ENCODE results near the gene SEC22C. TPM values are rescaled to one million over a fixed set of nuclear protein-coding genes. Genes with fewer than 3 reads are reported as not detected.

Gene SEC22C
- total and polyA plus RNA-seq, 2 of the 13 experiments (the other 11 are each of a cell fraction or from before 2014, with no cell fraction given) = 20.0 to 40.0 TPM

- TF ChIP-seq ZNF280D (CRISPR knock-in tag; IDR thresholded peaks at IDR 0.05) = peak; percentile 45; the same call in 1 of the 2 replicates
- TF ChIP-seq ZBTB3 (CRISPR knock-in tag; IDR thresholded peaks at IDR 0.05; ENCODE audit: borderline replicate concordance, low read depth) = no peak
- TF ChIP-seq ZNF576 (CRISPR knock-in tag; IDR thresholded peaks at IDR 0.05) = no peak
- TF ChIP-seq ZNF577 (CRISPR knock-in tag; IDR thresholded peaks at IDR 0.05; ENCODE audit: borderline replicate concordance, low read depth) = no peak
- TF ChIP-seq ZNF10 (CRISPR knock-in tag; IDR thresholded peaks at IDR 0.05; ENCODE audit: borderline replicate concordance, low read depth) = no peak
- peak; percentile 32 for TF ChIP-seq XRCC5 (optimal IDR thresholded peaks at IDR 0.05; ENCODE audit: low read length)
- peak; percentile 83 for TF ChIP-seq CSRNP1 (CRISPR knock-in tag; IDR thresholded peaks at IDR 0.05)
- no peak for TF ChIP-seq TP53 (CRISPR knock-in tag; conservative IDR thresholded peaks at IDR 0.05)
- TF ChIP-seq ZNF276 (CRISPR knock-in tag; IDR thresholded peaks at IDR 0.05; ENCODE audit: low read depth) = 0 out of 2 replicates have a peak, but pooled peaks have one; percentile 72
- peak; percentile 76; the same call in 1 of the 2 replicates for TF ChIP-seq ZNF343 (CRISPR knock-in tag; IDR thresholded peaks at IDR 0.05)
- no peak for TF ChIP-seq ZNF460 (CRISPR knock-in tag; IDR thresholded peaks at IDR 0.05; ENCODE audit: borderline replicate concordance)
- 0 out of 2 replicates have a peak, but pooled peaks have one; percentile 12 for TF ChIP-seq ZNF143 (CRISPR knock-in tag; IDR thresholded peaks at IDR 0.05)
- no peak for TF ChIP-seq JUNB (CRISPR knock-in tag; IDR thresholded peaks at IDR 0.05; ENCODE audit: borderline replicate concordance)
- no peak for TF ChIP-seq MTA3 (CRISPR knock-in tag; IDR thresholded peaks at IDR 0.05)
- TF ChIP-seq HNF4G (IDR thresholded peaks at IDR 0.05; ENCODE audit: borderline replicate concordance, low read depth, low read length) = no peak
- no peak for TF ChIP-seq HNF4G (CRISPR knock-in tag; IDR thresholded peaks at IDR 0.05; ENCODE audit: borderline replicate concordance, low read depth)
- no peak for TF ChIP-seq ARID3A (IDR thresholded peaks at IDR 0.05; ENCODE audit: low read depth, low read length)
- TF ChIP-seq PBX2 (CRISPR knock-in tag; IDR thresholded peaks at IDR 0.05) = no peak
These were observed at the start of gene SEC22C (continued) for GRCh38 chr3:42581709-42582473.

All from HepG2 (cell line).